HG03097 (cell line): Measurements from ENCODE around the gene CD68.
"Not testable (repeated sequence)": the region's sequence is repeated elsewhere in the genome, so short reads cannot be mapped to it uniquely, and the experiment has no call there.

Experiments used
- ATAC-seq: cut with Tn5 transposase; IDR thresholded peaks from one replicate; pipeline ENCODE4 v1.9.1; 2021; ENCODE audit not compliant: unreplicated experiment, low FRiP score

CD68 gene

GRCh38 chr17:7611635-7612293 lies 32.3 kb downstream of the CD68 start:
- no peak for ATAC-seq

DNA sequence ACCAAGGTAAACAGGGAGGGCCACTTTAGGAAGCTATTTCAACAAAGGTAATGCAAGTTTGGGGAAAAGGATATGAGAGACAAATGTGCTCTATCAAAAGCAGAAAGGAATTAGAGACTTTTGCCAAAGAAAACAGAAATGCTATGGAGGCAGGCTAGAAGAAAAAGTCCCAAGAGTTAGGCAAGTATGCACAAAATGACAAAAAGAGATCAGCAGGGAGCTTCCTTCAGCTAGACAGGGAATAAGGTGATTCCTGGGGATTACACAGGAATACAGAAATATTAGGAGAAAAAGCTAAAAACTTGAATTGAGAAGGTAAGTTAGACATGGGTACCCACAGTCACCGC lies 32.8 kb downstream of the CD68 start:
- no peak for ATAC-seq

DNA sequence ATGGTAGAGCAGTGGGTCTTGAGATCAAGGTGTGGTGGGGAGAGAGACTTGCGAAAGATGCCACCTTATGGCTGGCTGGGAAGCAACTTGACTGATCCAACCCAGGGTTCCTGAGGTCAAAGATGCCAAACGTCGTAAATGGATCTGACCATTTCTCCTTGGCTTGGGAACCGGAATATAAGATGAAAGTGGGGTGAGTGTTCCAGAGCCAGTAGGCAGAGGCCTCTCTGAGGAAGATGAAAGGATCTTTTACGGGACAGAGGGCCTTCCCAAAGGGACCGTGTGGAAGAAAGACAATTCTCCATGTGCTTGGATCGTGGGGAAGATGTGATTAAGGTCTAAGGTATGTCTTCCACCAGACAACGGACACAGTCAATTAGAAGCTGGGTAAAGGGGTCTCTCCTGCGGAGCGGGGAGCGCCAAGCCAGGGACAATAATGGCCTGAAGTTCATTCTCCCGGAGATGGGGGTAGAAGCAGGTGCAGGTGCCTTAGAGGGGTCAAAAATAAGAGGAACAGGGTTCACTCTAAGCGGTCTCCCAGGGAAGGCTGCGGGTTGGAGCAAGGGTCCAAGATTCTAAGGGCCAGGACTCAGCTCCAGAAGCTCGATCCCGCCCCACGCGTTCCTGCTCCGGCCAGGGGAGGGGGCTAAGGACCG lies 34.5 kb downstream of the CD68 start:
- no peak for ATAC-seq

- peak; percentile 87 for ATAC-seq
These were observed 35.2 kb downstream of the CD68 start, which contains the start of gene FXR2 for GRCh38 chr17:7614425-7615264. TSS of gene FXR2 (minus strand) at chr17:7614897. CDS start at chr17:7614532, 365 bp downstream.

- ATAC-seq = no peak
These were observed 35.9 kb downstream of the CD68 start for GRCh38 chr17:7615265-7615747.

- ATAC-seq = no peak
These were observed 39.2 kb downstream of the CD68 start for GRCh38 chr17:7618608-7619007.

DNA sequence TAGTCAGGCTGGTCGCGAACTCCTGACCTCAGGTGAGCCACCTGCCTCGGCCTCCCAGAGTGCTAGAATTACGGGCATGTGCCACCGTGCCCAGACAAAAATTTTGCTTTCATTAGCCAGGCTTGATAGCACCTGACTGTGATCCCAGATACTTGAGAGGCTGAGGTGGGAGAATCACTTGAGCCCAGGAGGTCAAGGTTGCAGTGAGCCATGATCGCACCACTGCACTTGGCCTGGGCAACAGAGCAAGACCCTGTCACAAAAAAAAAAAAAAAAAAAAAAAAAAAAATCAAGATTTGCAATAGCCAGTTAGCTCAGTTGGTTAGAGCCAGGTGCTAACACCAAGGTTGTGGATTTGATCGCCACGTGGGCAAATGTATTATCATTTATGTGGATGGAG lies 41.4 kb downstream of the CD68 start:
- no peak for ATAC-seq

GRCh38 chr17:7623661-7624060 lies 44.2 kb downstream of the CD68 start:
- no peak for ATAC-seq

DNA sequence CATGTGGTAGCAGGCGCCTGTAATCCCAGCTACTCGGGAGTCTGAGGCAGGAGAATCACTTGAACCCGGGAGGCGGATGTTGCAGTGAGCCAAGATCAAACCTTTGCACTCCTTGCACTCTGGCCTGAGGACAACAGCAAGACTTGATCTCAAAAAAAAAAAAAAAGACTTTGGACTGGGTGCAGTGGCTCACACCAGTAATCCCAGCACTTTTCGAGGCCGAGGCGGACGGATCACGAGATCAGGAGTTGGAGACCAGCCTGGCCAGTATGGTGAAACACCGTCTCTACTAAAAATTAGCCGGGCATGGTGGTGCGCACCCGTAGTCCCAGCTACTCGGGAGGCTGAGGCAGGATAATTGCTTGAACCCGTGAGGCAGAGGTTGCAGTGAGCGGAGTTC lies 46.3 kb downstream of the CD68 start:
- not testable (repeated sequence) for ATAC-seq

DNA sequence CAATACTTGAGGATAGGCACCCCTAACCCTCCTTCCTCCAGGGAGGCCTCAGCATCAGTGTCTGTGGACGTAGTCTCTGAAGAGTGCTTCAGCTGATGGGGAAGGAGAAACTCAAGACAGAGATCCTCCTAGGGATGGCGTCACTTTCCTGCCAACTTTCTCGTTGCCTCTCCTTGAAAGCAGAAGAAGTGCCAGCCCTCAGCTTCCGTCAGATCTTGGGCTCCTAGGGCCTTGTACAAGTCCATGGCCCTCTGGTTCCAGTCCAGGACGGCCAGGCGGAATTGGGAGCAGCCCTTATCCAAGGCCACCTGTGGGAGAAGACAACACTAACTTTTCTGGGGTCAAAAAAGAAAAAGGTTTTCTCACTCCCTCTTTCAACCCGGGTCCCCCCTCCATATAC lies 46.9 kb downstream of the CD68 start:
- no peak for ATAC-seq

DNA sequence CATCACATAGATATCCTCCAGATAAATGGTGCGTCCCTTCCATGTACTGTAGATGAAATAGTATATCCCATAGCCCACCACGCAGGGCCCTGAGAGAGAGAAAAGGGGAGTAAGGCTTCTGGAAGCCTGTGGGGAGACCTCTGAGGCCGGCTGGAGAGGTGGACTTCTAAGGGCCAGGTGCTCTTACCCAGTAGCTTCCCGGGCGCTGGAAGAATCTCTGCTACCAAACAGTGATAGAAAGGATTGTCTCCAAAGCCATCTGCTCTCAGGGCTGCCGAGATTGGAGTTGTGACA lies 47.5 kb downstream of the CD68 start:
- no peak for ATAC-seq

DNA sequence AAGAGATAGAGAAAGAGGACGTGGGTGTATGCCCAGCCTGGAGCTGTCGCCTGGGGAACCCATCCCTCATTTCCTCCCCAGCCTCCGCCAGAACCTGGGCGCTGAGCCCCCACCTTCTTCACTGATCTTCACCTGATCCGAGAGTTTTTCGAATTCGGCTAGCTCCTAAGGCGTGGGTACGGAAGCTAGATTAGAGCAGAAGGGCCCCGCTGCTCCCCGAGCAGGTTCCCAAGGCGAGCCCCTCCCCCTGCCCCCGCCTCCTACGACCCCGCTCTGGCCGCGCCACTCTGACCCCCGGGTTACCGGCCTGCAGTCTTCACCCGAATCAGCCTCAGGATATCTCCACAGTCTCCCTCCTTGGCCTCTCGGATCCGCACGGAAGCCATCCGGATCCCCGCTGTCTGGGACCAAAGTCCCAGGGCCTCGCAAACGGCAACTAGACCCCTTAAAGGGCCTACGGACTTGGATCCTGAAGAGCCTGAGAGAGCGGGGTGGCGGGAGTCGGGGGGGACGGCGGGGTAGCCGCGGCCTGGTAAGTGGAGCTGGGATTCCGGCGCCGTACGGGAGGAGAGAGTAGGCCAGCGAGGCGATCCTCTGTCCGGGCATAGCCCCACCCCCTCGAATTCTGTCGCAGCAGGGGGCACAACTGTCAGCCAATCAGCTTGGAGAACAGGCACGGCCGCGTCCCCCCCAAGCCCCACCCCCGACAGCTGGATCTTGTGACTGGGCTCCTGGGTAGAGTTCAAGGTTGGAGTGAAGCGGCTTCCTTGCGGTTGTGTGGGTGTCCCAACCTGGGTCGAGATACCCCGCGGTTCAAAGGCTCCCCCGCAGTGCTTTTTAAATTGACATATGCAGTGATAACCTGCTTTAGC lies 48.0 kb downstream of the CD68 start, which contains the start of gene SAT2:
Gene SAT2, minus strand, starts transcription at position 572 of the 872 bp plus-strand sequence. Its CDS starts 186 bp downstream, at position 386.
- ATAC-seq = peak; percentile 76

GRCh38 chr17:7629939-7630571 lies 50.6 kb downstream of the CD68 start, which contains the start of gene SHBG:
TSS of gene SHBG (plus strand) at chr17:7630135. CDS start at chr17:7630173, 38 bp downstream.
- ATAC-seq = no peak
